ENCODE data around the gene COQ7. TPM values are rescaled to one million over a fixed set of nuclear protein-coding genes. Genes with fewer than 3 reads are reported as not detected.

The COQ7 gene
- total and polyA plus RNA-seq, 2 of the 4 experiments (the other 2 are of a cell fraction), result 10.9 to 13.6 TPM

DNA sequence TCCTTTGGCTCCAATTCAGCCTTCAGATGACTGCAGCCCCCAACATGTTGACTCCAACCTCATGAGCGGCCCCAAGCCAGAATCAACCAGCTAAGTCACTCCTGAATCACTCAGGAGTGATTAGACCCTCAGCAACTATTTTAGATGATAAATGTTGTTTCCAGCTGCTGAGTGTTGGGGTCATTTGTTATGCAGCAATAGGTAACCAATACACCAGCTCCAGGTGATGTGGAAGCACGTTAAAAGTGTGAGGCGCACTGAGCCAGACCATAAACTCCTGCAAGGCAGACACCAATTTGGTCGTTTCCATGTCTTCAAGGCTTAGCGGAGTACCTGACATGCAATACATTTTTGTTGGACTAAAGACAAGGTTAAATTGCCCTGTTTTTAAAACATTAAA is 17.5 kb downstream of the COQ7 start:
- H2BK15ac ChIP-seq (ENCODE audit: low read depth, low read length), result no peak overlapping the region
- intact Hi-C loops (cut with micrococcal nuclease), result loop anchor here (5.0 kb wide), 1 partner anchor 437 kb away; the partner anchor contains the start of genes CCP110 and GDE1
- H3K23ac ChIP-seq (ENCODE audit: low read depth, low read length), result no peak overlapping the region
- WGBS, 2 experiments (ENCODE audit: extremely low coverage in 2 of 2, insufficient read length in 1 of 2), result no CpG with 5 or more reads among the region's 5 CpGs
- no peaks in the 10 kb centered on the region for H3K9me3 ChIP-seq (ENCODE audit: control insufficient read depth, insufficient read depth, low read length)
- H2AK5ac ChIP-seq (ENCODE audit: low read depth, low read length), result no peak overlapping the region
- no peak overlapping the region for H2BK120ac ChIP-seq (ENCODE audit: low read depth, low read length)
- H4K8ac ChIP-seq (ENCODE audit: low read depth in 2 of 2, low read length in 2 of 2), result no peak overlapping the region
- H3K27me3 ChIP-seq (ENCODE audit: control insufficient read depth, insufficient read depth, low read length), result no peaks in the 10 kb centered on the region
- no peak overlapping the region for H4K91ac ChIP-seq (ENCODE audit: insufficient read depth, low read depth, low read length)
- no TSS peak for BruUV-seq (replicated peaks)
- no peak overlapping the region for H2AK9ac ChIP-seq (replicated peaks; ENCODE audit: low read depth, low read length, poor library complexity)
- DNase-seq (no peak), ATAC-seq (ENCODE audit: low read depth) (no peak)
- no peak overlapping the region for H2AFZ ChIP-seq (replicated peaks; ENCODE audit: low read length, poor library complexity)
- POLR2A ChIA-PET (ENCODE audit: unreplicated experiment), result no interaction called here
- H3K4me3 ChIP-seq (ENCODE audit: insufficient read depth, low read depth, low read length), result no peak overlapping the region
- H4K5ac ChIP-seq (ENCODE audit: low read depth, low read length), result no peak overlapping the region
- CTCF ChIA-PET, result interaction anchor here (0.6 to 2.1 kb wide), 5 partner anchors 55 to 418 kb away, joined by 3 to 7 read pairs (median 5); partner anchors contain the start of gene TMC7
- no peak overlapping the region for H3K4ac ChIP-seq (ENCODE audit: low read depth, low read length)
- no peaks in the 10 kb centered on the region for H3K36me3 ChIP-seq (ENCODE audit: control insufficient read depth, insufficient read depth, low read length)
- H3K9ac ChIP-seq (ENCODE audit: low read depth, low read length), result no peak overlapping the region
- H2BK20ac ChIP-seq (ENCODE audit: low read depth, low read length), result no peak overlapping the region
- TF ChIP-seq, protein P1, sequence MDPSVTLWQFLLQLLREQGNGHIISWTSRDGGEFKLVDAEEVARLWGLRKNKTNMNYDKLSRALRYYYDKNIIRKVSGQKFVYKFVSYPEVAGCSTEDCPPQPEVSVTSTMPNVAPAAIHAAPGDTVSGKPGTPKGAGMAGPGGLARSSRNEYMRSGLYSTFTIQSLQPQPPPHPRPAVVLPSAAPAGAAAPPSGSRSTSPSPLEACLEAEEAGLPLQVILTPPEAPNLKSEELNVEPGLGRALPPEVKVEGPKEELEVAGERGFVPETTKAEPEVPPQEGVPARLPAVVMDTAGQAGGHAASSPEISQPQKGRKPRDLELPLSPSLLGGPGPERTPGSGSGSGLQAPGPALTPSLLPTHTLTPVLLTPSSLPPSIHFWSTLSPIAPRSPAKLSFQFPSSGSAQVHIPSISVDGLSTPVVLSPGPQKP (IDR thresholded peaks at IDR 0.05; ENCODE audit: borderline replicate concordance, low read depth, low read length), result no peak
- TF ChIP-seq MAFK (IDR thresholded peaks at IDR 0.05; ENCODE audit: low read depth, low read length), result no peak
- no peak for TF ChIP-seq RCOR1 (IDR thresholded peaks at IDR 0.05; ENCODE audit: insufficient replicate concordance, low read length)
- no peak for TF ChIP-seq FOS (IDR thresholded peaks at IDR 0.05; ENCODE audit: low read depth, low read length)
- TF ChIP-seq MXI1 (IDR thresholded peaks at IDR 0.05; ENCODE audit: borderline replicate concordance, low read depth, low read length), result no peak
- dilution Hi-C loops (cut with HindIII; ENCODE audit: low sequenced_read_pairs, unreplicated experiment), result no loop called here
- no peak overlapping the region for H3K27ac ChIP-seq (ENCODE audit: insufficient read depth, low read length)
- peaks cover 2% of the 10 kb centered on the region; the same call in 1 of the 2 replicates for H3K4me1 ChIP-seq (ENCODE audit: control insufficient read depth, insufficient read depth, low read length)
- no peak overlapping the region for H3K18ac ChIP-seq (ENCODE audit: low read depth, low read length)
- H2BK5ac ChIP-seq (ENCODE audit: low read depth, low read length, poor library complexity, severe bottlenecking), result no peak overlapping the region
- H3K4me2 ChIP-seq (ENCODE audit: low read depth, low read length), result no peak overlapping the region
- H3K14ac ChIP-seq (replicated peaks; ENCODE audit: low read depth, low read length), result no peak overlapping the region
- no peaks in the 10 kb centered on the region for H3K9me1 ChIP-seq (ENCODE audit: insufficient read depth, low read length)
- H3K56ac ChIP-seq (ENCODE audit: extremely low read depth, insufficient read depth, low read length), result no peak overlapping the region
- no peaks in the 10 kb centered on the region for H4K20me1 ChIP-seq (ENCODE audit: insufficient read depth, low read length)
- in situ Hi-C loops (cut with MboI; ENCODE audit: low sequenced_read_pairs), result loop anchor here (5.0 kb wide), 2 partner anchors 292 to 417 kb away; no protein-coding TSS in a partner anchor
- no peaks in the 10 kb centered on the region for H3K79me1 ChIP-seq (ENCODE audit: low read depth in 1 of 2, low read length in 2 of 2)
